Left lung (tissue), 10 donors: ENCODE data around the gene CXorf65. TPM values are rescaled to one million over a fixed set of nuclear protein-coding genes. Genes with fewer than 3 reads are reported as not detected.

Source experiments
- ATAC-seq: fragments of 200-7000 bp; cut with Tn5 transposase; one replicate; pipeline ENCODE4 v1.9.1; 2020; ENCODE audit warnings: moderate library complexity
- DNase-seq, 4 donors: peaks; one replicate each; pipeline ENCODE4 v3.0.0-alpha.2; 2013 to 2020
- H3K27ac ChIP-seq, 2 donors: fragments of 200-600 bp; sonication (generic) in 1 of 2; one replicate each; pipeline versions ENCODE4 v1.5.0 to v1.8.0; 2020 to 2021
- H3K27me3 ChIP-seq, 2 donors: fragments of 200-600 bp; sonication (generic) in 1 of 2; one replicate each; pipeline versions ENCODE4 v1.5.0 to v1.8.0; 2020 to 2021
- H3K36me3 ChIP-seq, 2 donors: fragments of 200-600 bp; sonication (generic) in 1 of 2; one replicate each; pipeline versions ENCODE4 v1.5.0 to v1.8.0; 2020 to 2021
- H3K4me1 ChIP-seq, 2 donors: fragments of 200-600 bp; one replicate each; pipeline ENCODE4 v1.8.0; 2021
- H3K4me3 ChIP-seq, 2 donors: fragments of 200-600 bp; sonication (generic) in 1 of 2; one replicate each; pipeline versions ENCODE4 v1.5.0 to v1.8.0; 2020 to 2021; ENCODE audit warnings: mild to moderate bottlenecking in 1 of 2
- H3K9me3 ChIP-seq, 2 donors: fragments of 200-600 bp; sonication (generic) in 1 of 2; one replicate each; pipeline versions ENCODE4 v1.5.0 to v1.8.0; 2020 to 2021
- intact Hi-C, 2 donors: fragments of 100-400 bp; cut with DNase I; formaldehyde crosslinking; loops; one replicate each; pipeline versions ENCODE4 v1.11.2 to v1.14.2; 2022
- polyA plus RNA-seq, 6 donors: library from polyadenylated mRNA; unstranded; fragments of 120-200 nt; gene quantifications; one replicate each; pipeline ENCODE4 v1.2.1, GENCODE V29; 2013; ENCODE audit not compliant: insufficient read length in 6 of 6
- total RNA-seq, 2 donors: library from RNA; stranded (reverse); fragmentation: NEBNext Ultra II Directional; extraction: Animal tissue kit (Norgen Biotek cat#: 25700); gene quantifications; one replicate each; pipeline ENCODE4 v1.2.1, GENCODE V29; 2021
- TF ChIP-seq, protein P1 (sequence below), 2 donors: fragments of 200-600 bp; sonication (generic) in 1 of 2; IDR thresholded peaks; one replicate each; pipeline versions ENCODE4 v1.5.0 to v1.8.0; 2021; ENCODE audit warnings: antibody characterized with exemption in 2 of 2
- donor health status: DM: no; HTN: yes; CAD: no.
- donor health status: DM: no; HTN: no; CAD: no.

The CXorf65 gene
- total and polyA plus RNA-seq, 8 donors: 0.52 to 0.84 TPM; not detected in 6

DNA sequence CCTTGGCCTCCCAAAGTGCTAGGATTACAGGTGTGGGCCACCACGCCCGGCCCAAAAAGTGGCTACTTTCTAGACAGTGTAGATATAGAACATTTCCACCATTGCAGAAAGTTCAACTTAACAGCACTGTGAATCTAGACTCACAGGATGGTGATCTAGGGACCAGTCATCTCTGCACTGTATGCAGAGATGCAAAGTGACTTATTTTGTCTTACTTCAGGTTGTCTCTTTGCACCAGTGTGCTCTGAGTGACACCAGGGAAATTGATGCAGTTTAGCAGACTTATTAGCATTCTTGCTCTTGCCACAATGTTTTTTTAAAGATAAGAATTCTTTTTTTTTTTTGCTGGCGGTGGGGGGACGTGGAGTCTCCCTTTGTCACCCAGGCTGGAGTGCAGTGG, 23.7 kb downstream of the CXorf65 start:
- TF ChIP-seq, protein P1, sequence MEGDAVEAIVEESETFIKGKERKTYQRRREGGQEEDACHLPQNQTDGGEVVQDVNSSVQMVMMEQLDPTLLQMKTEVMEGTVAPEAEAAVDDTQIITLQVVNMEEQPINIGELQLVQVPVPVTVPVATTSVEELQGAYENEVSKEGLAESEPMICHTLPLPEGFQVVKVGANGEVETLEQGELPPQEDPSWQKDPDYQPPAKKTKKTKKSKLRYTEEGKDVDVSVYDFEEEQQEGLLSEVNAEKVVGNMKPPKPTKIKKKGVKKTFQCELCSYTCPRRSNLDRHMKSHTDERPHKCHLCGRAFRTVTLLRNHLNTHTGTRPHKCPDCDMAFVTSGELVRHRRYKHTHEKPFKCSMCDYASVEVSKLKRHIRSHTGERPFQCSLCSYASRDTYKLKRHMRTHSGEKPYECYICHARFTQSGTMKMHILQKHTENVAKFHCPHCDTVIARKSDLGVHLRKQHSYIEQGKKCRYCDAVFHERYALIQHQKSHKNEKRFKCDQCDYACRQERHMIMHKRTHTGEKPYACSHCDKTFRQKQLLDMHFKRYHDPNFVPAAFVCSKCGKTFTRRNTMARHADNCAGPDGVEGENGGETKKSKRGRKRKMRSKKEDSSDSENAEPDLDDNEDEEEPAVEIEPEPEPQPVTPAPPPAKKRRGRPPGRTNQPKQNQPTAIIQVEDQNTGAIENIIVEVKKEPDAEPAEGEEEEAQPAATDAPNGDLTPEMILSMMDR (IDR thresholded peaks at IDR 0.05): no peak
- Histone ChIP-seq H3K9me3 (no peaks in the 10 kb centered on the region), H3K27ac (no peak overlapping the region), H3K27me3 (no peaks in the 10 kb centered on the region), H3K4me3 (no peak overlapping the region), H3K36me3 (no peaks in the 10 kb centered on the region), H3K4me1 (no peaks in the 10 kb centered on the region)
- intact Hi-C loops: no loop called here
- ATAC-seq (no peak), DNase-seq (no peak)

DNA sequence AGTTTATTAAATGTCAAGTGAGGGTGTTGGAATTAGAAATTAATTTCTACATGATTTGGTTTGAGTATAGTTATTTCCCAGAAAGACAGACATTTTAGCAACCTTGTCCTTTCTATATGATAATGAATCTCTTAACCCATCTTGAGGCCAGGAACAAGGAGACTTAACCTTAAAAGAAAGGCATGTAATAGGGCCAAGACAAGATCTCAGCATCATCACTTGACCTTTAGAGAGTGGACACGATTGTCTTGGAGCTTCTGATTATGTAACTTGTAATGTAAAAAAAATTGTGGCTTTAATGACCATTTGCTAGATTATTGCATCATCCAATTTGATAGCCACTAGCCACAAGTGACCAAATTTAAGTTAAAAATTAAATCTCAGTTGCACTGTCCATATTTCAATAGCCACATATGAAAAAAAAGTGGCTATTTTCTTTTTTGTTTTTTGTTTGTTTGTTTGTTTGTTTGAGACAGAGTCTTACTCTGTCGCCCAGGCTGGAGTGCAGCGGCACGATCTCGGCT, 24.4 kb downstream of the CXorf65 start:
- no peaks in the 10 kb centered on the region for H3K9me3 ChIP-seq
- H3K4me3 ChIP-seq: no peak overlapping the region
- TF ChIP-seq, protein P1 (IDR thresholded peaks at IDR 0.05): no peak
- intact Hi-C loops: no loop called here
- no peaks in the 10 kb centered on the region for H3K36me3 ChIP-seq
- H3K4me1 ChIP-seq: no peaks in the 10 kb centered on the region
- H3K27ac ChIP-seq: no peak overlapping the region
- DNase-seq (no peak), ATAC-seq (no peak)
- no peaks in the 10 kb centered on the region for H3K27me3 ChIP-seq

DNA sequence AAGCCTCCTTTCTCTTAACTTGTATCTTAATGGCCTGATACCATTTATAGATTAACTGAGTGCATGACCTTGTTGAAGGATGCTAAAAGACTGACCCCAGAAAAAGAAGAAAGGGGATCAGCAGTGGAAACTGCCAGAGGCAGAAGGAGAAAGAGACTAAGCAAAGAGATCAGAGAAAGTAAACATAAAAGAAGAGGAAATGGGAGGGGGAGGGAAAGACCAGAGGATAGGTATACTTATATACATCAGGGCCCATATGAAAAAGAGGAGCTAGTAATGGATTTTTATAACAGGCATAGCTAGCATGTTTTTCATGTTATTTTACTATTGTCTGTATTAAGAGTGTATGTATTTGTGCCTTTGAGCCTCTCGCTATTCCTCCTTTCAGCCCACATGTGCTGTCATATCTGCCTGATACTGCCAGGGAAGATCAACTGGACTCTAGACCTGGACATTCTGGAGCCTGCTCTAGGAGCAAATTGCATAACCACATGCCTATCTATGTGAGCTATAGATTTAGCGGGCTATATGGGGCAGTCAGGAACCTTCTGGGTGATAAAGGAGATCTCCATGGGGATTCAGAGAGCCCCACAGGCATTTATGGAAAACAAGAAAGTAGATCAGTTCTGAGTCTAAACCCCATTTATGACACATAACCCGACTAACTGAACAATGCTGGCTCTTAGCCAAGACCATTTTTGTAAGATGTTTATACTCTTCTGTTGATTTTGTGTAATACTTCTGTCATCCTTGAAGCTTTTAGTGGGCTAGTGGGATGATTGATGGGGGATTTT, 25.0 kb downstream of the CXorf65 start:
- Histone ChIP-seq H3K27me3 (no peaks in the 10 kb centered on the region), H3K27ac (no peak overlapping the region), H3K9me3 (no peaks in the 10 kb centered on the region), H3K36me3 (no peaks in the 10 kb centered on the region), H3K4me1 (no peaks in the 10 kb centered on the region), H3K4me3 (no peak overlapping the region)
- ATAC-seq: no peak
- intact Hi-C loops: no loop called here
- DNase-seq: no peak
- TF ChIP-seq, protein P1 (IDR thresholded peaks at IDR 0.05): no peak

DNA sequence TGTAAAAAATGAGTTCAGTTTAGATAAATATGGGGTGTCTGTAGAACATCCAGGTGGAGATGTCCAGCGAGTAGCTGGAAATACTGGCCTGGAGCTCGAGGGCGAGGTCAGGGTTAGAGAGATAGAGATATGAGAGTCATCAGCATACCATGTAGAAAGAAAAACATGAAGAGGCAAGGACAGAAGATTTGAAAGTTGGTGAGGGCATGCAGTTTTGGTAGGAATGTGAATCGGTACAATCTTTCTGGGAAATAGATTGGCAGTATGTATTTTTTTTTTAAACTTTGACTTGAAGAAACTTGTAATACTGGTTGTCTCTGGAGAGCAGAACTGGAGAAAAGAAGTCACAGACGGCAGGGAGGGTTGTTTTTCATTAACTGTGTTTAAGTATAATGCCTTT, 36.0 kb downstream of the CXorf65 start:
- Histone ChIP-seq H3K27me3 (no peaks in the 10 kb centered on the region), H3K36me3 (no peaks in the 10 kb centered on the region), H3K27ac (no peak overlapping the region), H3K9me3 (no peaks in the 10 kb centered on the region), H3K4me3 (no peak overlapping the region), H3K4me1 (peaks cover 0 to 8% of the 10 kb centered on the region in 2 donors)
- intact Hi-C loops: no loop called here
- no peak for DNase-seq
- no peak for ATAC-seq
- TF ChIP-seq, protein P1 (IDR thresholded peaks at IDR 0.05): no peak

DNA sequence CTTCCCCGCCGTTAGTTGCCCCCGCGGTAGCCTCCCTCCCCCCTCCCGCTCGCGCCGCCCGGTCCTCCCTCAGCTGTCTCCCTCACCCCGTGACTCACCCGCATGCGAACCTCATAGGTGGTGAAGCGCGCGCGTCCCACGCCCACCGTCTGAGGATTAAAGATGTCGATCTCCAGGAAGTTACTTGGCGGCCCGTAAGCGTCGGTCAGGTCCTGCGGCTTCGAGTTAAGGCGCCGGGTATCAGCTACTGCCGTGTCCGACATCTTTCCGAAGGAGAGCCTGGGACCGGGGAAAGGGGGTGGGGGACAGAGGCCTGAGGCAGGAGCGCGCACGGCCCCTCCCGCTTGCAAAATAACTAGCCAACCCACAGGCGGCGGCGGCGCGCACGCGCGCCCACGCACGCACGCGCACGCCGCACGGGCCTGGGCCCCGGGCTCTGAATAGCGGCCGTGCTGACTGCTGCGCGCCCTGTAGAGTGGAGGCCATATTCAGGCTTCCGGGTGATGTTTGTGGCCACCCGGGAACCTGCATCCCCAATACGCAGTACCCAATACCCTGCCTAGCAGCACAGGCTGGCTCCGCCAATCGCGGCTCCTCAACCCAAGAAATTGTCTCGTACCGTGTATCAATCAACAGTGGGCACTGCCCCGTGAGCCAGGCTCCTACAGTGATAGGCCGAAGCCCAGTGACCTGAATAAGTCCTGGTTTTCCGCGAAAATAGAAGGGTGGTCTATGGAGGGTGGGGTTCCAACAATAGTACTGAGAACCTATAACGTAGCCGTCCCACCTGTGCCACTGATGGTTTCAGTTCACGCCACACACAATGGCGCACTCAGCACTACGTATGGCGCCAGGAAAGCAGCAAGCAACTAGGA, 38.3 kb downstream of the CXorf65 start, which contains the start of gene SNX12:
Gene SNX12 (minus strand): TSS at position 291 of the 875 bp plus-strand sequence. CDS start 28 bp downstream, at position 263.
- DNase-seq (peak; percentile 87 to 93 (median 92)), ATAC-seq (peak; percentile 99)
- TF ChIP-seq, protein P1 (IDR thresholded peaks at IDR 0.05): no peak
- Histone ChIP-seq H3K27me3 (no peaks in the 10 kb centered on the region), H3K27ac (peak within 1 kb of the TSS; percentile 84 to 86), H3K9me3 (no peaks in the 10 kb centered on the region), H3K4me3 (peak within 1 kb of the TSS; percentile 40 to 64), H3K36me3 (no peaks in the 10 kb centered on the region), H3K4me1 (peaks cover 0 to 8% of the 10 kb centered on the region in 2 donors)
- intact Hi-C loops: no loop called here
